ENCODE results near the gene LCN9. TPM values are rescaled to one million over a fixed set of nuclear protein-coding genes. Genes with fewer than 3 reads are reported as not detected.

Gene LCN9
- total RNA-seq, 1 experiment from 2014 or later: 2.6 TPM

DNA sequence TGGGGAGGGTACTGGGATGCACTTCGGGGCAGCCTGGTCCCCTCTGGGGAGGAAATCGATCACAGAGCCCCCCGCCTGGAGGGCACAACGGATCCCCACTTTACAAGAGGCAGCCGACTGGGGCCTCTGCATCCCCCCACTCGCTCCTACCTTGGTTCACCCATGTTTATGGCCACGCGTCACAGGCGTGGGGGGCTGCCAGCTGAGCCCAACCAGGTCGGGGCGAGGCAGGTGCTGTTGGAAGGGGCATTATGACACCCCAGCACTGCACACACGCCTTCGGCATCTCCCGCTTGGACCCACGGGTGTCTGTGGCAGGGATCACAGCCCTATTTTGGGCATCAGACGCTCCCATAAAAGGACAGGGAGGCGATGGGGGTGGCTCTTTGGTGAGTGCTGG lies 21.6 kb downstream of the LCN9 start:
- H3K27me3 Mint-ChIP-seq (ENCODE audit: low read depth): no peaks in the 10 kb centered on the region; the same call in 1 of the 2 replicates
- no peak overlapping the region for H3K4me3 Mint-ChIP-seq
- TF ChIP-seq CBFB (CRISPR knock-in tag; IDR thresholded peaks at IDR 0.05; ENCODE audit: low read depth) (no peak), PRRX2 (CRISPR knock-in tag; IDR thresholded peaks at IDR 0.05) (no peak)
- no peaks in the 10 kb centered on the region for H3K36me3 Mint-ChIP-seq
- DNase-seq (ENCODE audit: low spot score): no peak
- peaks cover 3% of the 10 kb centered on the region; the same call in 1 of the 2 replicates for H3K9me3 Mint-ChIP-seq
- H3K4me1 Mint-ChIP-seq: peaks cover 16% of the 10 kb centered on the region
- ATAC-seq: no peak
- ChIA-PET POLR2A (no interaction called here), CTCF (no interaction called here)
- H3K27ac Mint-ChIP-seq: no peak overlapping the region

DNA sequence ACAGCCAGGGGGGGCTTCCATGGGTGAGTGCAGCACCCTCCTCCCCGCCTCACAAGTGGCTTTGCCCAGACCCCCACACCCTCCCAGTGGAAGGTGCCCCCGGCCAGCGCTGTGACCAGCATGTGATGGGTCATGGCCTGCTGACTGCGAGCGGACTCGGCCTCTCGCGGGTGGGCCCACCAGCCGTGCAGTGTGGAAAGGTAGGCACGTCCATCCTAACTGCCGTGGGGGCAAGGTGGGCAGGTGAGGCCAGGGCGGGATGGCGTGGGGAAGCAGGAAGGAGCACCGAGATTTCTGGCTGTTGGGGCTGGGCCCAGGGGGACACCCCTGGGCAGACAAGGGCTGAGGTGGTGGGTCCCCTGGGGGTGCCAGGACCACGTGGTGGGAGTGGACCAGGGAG lies 24.1 kb downstream of the LCN9 start:
- POLR2A ChIA-PET: no interaction called here
- Mint-ChIP-seq H3K9me3 (no peaks in the 10 kb centered on the region), H3K36me3 (no peaks in the 10 kb centered on the region), H3K27ac (no peak overlapping the region), H3K27me3 (ENCODE audit: low read depth) (no peaks in the 10 kb centered on the region), H3K4me3 (no peak overlapping the region), H3K4me1 (0 out of 2 replicates have a peak, but pooled peaks cover under 1% of the 10 kb centered on the region)
- TF ChIP-seq HMGA2 (CRISPR knock-in tag; IDR thresholded peaks at IDR 0.05) (no peak), ZNF121 (CRISPR knock-in tag; IDR thresholded peaks at IDR 0.05) (no peak), ZNF263 (CRISPR knock-in tag; IDR thresholded peaks at IDR 0.05; ENCODE audit: low read depth) (no peak), FOXK1 (CRISPR knock-in tag; IDR thresholded peaks at IDR 0.05) (no peak), ELF4 (CRISPR knock-in tag; IDR thresholded peaks at IDR 0.05; ENCODE audit: low read depth) (no peak), FOXJ3 (CRISPR knock-in tag; IDR thresholded peaks at IDR 0.05; ENCODE audit: borderline replicate concordance) (no peak), SMAD4 (CRISPR knock-in tag; IDR thresholded peaks at IDR 0.05) (no peak), ESRRA (CRISPR knock-in tag; IDR thresholded peaks at IDR 0.05; ENCODE audit: borderline replicate concordance) (no peak), ZNF416 (CRISPR knock-in tag; IDR thresholded peaks at IDR 0.05) (no peak), CBFB (CRISPR knock-in tag; IDR thresholded peaks at IDR 0.05; ENCODE audit: low read depth) (no peak), NR2C2 (CRISPR knock-in tag; IDR thresholded peaks at IDR 0.05) (no peak), JUN (CRISPR knock-in tag; IDR thresholded peaks at IDR 0.05) (no peak), PRRX2 (CRISPR knock-in tag; IDR thresholded peaks at IDR 0.05) (no peak)
- TF ChIP-seq, protein P1, sequence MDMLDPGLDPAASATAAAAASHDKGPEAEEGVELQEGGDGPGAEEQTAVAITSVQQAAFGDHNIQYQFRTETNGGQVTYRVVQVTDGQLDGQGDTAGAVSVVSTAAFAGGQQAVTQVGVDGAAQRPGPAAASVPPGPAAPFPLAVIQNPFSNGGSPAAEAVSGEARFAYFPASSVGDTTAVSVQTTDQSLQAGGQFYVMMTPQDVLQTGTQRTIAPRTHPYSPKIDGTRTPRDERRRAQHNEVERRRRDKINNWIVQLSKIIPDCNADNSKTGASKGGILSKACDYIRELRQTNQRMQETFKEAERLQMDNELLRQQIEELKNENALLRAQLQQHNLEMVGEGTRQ (CRISPR knock-in tag; IDR thresholded peaks at IDR 0.05): no peak
- TF ChIP-seq, protein P2, sequence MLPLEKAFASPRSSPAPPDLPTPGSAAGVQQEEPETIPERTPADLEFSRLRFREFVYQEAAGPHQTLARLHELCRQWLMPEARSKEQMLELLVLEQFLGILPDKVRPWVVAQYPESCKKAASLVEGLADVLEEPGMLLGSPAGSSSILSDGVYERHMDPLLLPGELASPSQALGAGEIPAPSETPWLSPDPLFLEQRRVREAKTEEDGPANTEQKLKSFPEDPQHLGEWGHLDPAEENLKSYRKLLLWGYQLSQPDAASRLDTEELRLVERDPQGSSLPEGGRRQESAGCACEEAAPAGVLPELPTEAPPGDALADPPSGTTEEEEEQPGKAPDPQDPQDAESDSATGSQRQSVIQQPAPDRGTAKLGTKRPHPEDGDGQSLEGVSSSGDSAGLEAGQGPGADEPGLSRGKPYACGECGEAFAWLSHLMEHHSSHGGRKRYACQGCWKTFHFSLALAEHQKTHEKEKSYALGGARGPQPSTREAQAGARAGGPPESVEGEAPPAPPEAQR (CRISPR knock-in tag; IDR thresholded peaks at IDR 0.05): no peak
- TF ChIP-seq, protein P3, sequence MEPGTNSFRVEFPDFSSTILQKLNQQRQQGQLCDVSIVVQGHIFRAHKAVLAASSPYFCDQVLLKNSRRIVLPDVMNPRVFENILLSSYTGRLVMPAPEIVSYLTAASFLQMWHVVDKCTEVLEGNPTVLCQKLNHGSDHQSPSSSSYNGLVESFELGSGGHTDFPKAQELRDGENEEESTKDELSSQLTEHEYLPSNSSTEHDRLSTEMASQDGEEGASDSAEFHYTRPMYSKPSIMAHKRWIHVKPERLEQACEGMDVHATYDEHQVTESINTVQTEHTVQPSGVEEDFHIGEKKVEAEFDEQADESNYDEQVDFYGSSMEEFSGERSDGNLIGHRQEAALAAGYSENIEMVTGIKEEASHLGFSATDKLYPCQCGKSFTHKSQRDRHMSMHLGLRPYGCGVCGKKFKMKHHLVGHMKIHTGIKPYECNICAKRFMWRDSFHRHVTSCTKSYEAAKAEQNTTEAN (CRISPR knock-in tag; IDR thresholded peaks at IDR 0.05): no peak
- TF ChIP-seq, protein P4, sequence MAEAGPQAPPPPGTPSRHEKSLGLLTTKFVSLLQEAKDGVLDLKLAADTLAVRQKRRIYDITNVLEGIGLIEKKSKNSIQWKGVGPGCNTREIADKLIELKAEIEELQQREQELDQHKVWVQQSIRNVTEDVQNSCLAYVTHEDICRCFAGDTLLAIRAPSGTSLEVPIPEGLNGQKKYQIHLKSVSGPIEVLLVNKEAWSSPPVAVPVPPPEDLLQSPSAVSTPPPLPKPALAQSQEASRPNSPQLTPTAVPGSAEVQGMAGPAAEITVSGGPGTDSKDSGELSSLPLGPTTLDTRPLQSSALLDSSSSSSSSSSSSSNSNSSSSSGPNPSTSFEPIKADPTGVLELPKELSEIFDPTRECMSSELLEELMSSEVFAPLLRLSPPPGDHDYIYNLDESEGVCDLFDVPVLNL (CRISPR knock-in tag; IDR thresholded peaks at IDR 0.05; ENCODE audit: borderline replicate concordance, low read depth): no peak
- TF ChIP-seq, protein P5, sequence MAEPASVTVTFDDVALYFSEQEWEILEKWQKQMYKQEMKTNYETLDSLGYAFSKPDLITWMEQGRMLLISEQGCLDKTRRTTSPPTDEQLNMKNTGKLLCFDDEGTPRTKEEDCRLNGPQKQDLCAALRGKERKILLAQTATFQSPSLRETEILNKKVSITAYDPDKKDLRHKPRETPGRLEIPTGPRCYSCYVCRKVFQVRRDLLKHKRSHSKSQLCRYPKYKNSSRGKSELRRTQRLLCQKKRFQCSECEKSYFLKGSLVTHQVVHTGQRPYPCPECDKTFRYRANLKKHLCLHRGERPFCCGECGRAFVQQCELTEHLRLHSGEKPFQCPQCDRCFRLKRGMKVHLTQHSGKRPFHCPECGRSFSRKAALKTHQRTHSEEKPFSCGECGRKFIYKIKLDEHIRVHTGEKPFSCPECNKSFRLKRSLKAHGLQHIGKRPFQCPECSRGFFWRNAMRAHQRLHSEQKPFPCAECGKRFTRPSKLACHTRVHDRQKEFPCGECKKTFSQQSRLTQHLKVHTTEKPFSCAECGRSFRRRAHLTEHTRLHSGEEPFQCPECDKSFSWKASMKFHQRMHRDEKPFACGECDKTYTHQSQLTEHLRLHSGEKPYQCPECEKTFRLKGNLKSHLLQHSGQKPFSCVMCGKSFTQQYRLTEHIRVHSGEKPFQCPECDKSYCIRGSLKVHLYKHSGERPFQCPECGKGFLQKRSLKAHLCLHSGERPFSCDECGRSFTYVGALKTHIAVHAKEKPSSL (CRISPR knock-in tag; conservative IDR thresholded peaks at IDR 0.05): no peak
- TF ChIP-seq, protein P6, sequence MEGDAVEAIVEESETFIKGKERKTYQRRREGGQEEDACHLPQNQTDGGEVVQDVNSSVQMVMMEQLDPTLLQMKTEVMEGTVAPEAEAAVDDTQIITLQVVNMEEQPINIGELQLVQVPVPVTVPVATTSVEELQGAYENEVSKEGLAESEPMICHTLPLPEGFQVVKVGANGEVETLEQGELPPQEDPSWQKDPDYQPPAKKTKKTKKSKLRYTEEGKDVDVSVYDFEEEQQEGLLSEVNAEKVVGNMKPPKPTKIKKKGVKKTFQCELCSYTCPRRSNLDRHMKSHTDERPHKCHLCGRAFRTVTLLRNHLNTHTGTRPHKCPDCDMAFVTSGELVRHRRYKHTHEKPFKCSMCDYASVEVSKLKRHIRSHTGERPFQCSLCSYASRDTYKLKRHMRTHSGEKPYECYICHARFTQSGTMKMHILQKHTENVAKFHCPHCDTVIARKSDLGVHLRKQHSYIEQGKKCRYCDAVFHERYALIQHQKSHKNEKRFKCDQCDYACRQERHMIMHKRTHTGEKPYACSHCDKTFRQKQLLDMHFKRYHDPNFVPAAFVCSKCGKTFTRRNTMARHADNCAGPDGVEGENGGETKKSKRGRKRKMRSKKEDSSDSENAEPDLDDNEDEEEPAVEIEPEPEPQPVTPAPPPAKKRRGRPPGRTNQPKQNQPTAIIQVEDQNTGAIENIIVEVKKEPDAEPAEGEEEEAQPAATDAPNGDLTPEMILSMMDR (IDR thresholded peaks at IDR 0.05): no peak
- TF ChIP-seq, protein P7, sequence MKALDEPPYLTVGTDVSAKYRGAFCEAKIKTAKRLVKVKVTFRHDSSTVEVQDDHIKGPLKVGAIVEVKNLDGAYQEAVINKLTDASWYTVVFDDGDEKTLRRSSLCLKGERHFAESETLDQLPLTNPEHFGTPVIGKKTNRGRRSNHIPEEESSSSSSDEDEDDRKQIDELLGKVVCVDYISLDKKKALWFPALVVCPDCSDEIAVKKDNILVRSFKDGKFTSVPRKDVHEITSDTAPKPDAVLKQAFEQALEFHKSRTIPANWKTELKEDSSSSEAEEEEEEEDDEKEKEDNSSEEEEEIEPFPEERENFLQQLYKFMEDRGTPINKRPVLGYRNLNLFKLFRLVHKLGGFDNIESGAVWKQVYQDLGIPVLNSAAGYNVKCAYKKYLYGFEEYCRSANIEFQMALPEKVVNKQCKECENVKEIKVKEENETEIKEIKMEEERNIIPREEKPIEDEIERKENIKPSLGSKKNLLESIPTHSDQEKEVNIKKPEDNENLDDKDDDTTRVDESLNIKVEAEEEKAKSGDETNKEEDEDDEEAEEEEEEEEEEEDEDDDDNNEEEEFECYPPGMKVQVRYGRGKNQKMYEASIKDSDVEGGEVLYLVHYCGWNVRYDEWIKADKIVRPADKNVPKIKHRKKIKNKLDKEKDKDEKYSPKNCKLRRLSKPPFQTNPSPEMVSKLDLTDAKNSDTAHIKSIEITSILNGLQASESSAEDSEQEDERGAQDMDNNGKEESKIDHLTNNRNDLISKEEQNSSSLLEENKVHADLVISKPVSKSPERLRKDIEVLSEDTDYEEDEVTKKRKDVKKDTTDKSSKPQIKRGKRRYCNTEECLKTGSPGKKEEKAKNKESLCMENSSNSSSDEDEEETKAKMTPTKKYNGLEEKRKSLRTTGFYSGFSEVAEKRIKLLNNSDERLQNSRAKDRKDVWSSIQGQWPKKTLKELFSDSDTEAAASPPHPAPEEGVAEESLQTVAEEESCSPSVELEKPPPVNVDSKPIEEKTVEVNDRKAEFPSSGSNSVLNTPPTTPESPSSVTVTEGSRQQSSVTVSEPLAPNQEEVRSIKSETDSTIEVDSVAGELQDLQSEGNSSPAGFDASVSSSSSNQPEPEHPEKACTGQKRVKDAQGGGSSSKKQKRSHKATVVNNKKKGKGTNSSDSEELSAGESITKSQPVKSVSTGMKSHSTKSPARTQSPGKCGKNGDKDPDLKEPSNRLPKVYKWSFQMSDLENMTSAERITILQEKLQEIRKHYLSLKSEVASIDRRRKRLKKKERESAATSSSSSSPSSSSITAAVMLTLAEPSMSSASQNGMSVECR (CRISPR knock-in tag; IDR thresholded peaks at IDR 0.05; ENCODE audit: borderline replicate concordance): no peak
- no peak for ATAC-seq
- CTCF ChIA-PET: interaction anchor here (1.1 kb wide), 1 partner anchor 14 kb away, joined by 3 read pairs; no protein-coding TSS in a partner anchor
- DNase-seq (ENCODE audit: low spot score): no peak

Measured in WTC11 (cell line).